AG09309 (cell line): ENCODE results near the gene EIF1AD.

ENCODE experiments used
- DNase-seq: peaks from one replicate; pipeline ENCODE4 v3.0.0-alpha.2; 2010; ENCODE audit warnings: low read depth
- H3K4me3 ChIP-seq: 2 replicates; pipeline ENCODE4 v1.5.1; 2011; ENCODE audit warnings: mild to moderate bottlenecking, low read depth, low read length, moderate library complexity; ENCODE audit not compliant: control insufficient read depth
- CTCF ChIP-seq: IDR thresholded peaks from 2 replicates; pipeline ENCODE4 v1.5.1; 2011; ENCODE audit warnings: mild to moderate bottlenecking, low read depth, low read length, inconsistent platforms; ENCODE audit not compliant: insufficient read depth, control insufficient read depth; ENCODE audit errors: missing control alignments

The EIF1AD gene

DNA sequence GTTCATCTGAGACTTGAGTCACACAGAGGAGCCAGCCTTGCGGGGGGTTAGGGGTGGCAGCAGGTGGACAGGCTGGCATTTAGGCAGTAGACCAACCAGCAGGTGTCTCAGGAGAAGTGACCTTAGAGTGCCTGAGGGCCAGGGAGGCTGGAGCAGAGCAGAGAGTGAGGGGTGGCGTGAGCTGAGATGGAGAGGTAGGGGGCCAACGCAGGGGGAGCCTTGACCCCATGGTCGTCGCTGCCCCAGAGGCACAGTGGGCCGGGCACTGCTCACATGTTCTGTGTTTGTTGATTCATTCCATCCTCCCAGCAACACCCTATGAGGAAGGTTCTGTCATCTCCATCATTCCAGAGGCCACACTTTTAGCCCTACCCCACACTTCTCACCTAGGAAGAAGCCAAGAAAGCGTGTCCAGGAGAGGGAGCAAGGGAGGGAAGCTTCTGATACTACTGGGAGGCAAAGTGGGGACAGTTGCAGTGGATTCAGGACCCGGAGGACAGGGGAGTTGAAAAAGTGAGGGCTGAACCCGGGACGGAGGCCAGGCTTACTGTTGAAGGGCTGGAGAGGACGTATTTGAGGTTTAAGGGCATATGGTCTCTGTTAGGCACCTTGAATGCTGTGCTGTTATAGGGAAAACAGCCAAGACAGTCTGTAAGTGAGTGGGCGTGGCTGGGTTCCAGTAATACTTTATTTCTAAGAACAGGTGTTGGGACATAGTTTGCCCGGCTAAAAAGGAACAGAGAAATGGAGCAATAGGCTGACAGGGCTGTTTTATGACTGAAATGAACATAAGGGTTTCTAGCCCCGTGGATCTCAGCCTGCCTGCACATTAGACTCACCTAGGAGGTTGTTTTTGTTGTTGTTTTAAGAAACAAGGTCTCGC lies 33.1 kb downstream of the EIF1AD start:
- DNase-seq: no peak
- no peak overlapping the region for H3K4me3 ChIP-seq
- TF ChIP-seq CTCF: no peak

- no peak for DNase-seq
- no peak for TF ChIP-seq CTCF
- H3K4me3 ChIP-seq: no peak overlapping the region
These were observed 34.5 kb downstream of the EIF1AD start for GRCh38 chr11:65967329-65967934.

DNA sequence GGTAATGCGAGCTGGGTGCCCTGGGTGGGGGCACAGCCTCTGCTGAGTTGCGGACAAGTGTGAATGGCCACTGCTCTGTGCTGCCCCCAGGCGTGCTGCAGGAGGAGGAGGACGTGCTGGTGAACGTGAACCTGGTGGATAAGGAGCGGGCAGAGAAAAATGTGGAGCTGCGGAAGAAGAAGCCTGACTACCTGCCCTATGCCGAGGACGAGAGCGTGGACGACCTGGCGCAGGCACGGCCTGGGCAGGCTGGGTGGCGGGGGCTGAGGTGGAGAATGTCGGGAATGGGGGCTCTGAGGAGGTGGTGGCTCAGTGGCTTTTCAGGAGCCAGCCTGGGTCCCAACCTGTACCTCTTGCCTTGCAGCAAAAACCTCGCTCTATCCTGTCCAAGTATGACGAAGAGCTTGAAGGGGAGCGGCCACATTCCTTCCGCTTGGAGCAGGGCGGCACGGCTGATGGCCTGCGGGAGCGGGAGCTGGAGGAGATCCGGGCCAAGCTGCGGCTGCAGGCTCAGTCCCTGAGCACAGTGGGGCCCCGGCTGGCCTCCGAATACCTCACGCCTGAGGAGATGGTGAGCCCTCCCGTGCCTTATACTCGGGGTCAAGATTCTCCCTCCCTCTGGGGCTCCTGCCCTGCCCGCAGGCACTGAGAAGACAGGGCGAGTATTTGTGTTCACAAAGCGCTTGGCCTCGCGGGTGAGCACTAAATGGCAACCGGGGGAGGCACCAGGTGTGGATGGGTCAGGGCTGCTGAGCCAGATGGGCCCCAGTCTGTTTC lies 35.8 kb downstream of the EIF1AD start:
- no peak for TF ChIP-seq CTCF
- DNase-seq: no peak
- no peak overlapping the region for H3K4me3 ChIP-seq

DNA sequence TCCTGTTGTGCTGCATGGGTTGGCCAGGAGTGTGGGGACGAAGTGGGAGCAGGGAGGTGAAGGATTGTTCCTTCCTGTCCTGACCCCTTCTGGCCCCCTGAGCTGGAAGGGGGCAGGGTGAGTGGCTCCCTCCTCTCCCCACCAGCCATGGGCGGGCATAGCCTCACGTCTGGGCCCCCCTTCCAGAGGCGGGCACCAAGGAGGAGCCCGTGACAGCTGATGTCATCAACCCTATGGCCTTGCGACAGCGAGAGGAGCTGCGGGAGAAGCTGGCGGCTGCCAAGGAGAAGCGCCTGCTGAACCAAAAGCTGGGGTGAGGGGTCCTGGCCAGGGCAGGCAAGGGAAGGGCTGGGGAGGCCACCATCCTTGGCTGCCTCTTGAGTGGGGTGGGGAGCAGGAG lies 37.1 kb downstream of the EIF1AD start:
- TF ChIP-seq CTCF: no peak
- no peak overlapping the region for H3K4me3 ChIP-seq
- no peak for DNase-seq

DNA sequence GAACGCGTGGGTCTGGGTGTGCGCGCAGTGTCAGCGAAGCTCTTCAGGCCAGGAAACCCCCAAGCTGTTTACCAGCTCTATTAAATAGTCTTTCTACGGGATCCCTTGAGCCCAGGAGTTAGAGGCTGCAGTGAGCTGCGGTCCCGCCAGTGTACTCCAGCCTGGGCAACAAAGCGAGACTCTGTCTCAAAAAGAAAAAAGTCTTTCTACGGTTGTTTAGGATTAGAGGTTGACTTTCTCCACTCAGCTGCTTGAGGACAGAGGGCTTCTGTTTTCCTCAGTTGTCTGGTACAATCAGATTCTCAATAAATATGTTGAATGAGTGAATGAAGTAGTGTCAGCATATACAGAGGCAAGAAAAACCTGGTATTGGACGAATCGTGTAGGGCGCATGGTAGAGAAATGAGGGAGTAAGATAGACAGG lies 39.8 kb downstream of the EIF1AD start:
- TF ChIP-seq CTCF: no peak
- no peak for DNase-seq
- peak overlapping the region; percentile 72 for H3K4me3 ChIP-seq

- H3K4me3 ChIP-seq: peak within 1 kb of the TSS; percentile 72
- no peak for TF ChIP-seq CTCF
- peak; percentile 86 for DNase-seq
These were observed 40.5 kb downstream of the EIF1AD start, which contains the start of gene SART1 for GRCh38 chr11:65961267-65962140. Gene SART1, plus strand, starts transcription at chr11:65961734. Its CDS starts 47 bp downstream, at chr11:65961781.
